Activated T-helper 1 cell treated with anti-CD3 and anti-CD28 coated beads, Interleukin-12 subunit alpha, Interleukin-12 subunit beta, Interleukin-2, Interleukin-4 antibody, amounts not matched to agents 30 ng/mL and 10 ng/mL and 1 ng/mL, durations not matched to agents 14 hours and 24 hours and 36 hours (primary cell): ENCODE results near the gene TBC1D22A. TPM values are rescaled to one million over a fixed set of nuclear protein-coding genes. Genes with fewer than 3 reads are reported as not detected.

Experiments used
- DNase-seq: peaks from one replicate; pipeline ENCODE4 v3.0.0; 2021; ENCODE audit warnings: low spot score
- H3K27ac Mint-ChIP-seq: one replicate; pipeline ENCODE4 v1.8.0; 2021; ENCODE audit warnings: mild to moderate bottlenecking, mixed read lengths
- H3K27me3 Mint-ChIP-seq: one replicate; pipeline ENCODE4 v1.8.0; 2022; ENCODE audit warnings: mild to moderate bottlenecking, moderate library complexity, mixed read lengths; ENCODE audit not compliant: insufficient read depth
- H3K36me3 Mint-ChIP-seq: one replicate; pipeline ENCODE4 v1.8.0; 2021; ENCODE audit warnings: low read depth, mixed read lengths
- H3K4me1 Mint-ChIP-seq: one replicate; pipeline ENCODE4 v1.8.0; 2021; ENCODE audit warnings: low read depth, mixed read lengths
- H3K4me3 Mint-ChIP-seq: one replicate; pipeline ENCODE4 v1.8.0; 2021; ENCODE audit warnings: mild to moderate bottlenecking, moderate library complexity, mixed read lengths
- H3K9me3 Mint-ChIP-seq: one replicate; pipeline ENCODE4 v1.8.0; 2021; ENCODE audit warnings: mixed read lengths
- intact Hi-C: fragments of 100-400 bp; cut with micrococcal nuclease; formaldehyde crosslinking; loops from one replicate; pipeline ENCODE4 v1.15.1; 2024
- total RNA-seq: library from RNA; stranded (reverse); gene quantifications from 2 replicates; pipeline ENCODE4 v1.2.3, GENCODE V29; 2022

TBC1D22A gene
- total RNA-seq, 1 donor from 2014 or later, result 42.4 TPM

GRCh38 chr22:47039356-47039755, 276.9 kb downstream of the TBC1D22A start:
- no peak for DNase-seq
- intact Hi-C loops, result no loop called here
- no peak overlapping the region for H3K27ac Mint-ChIP-seq
- H3K4me3 Mint-ChIP-seq, result no peak overlapping the region
- peaks cover 11% of the 10 kb centered on the region for H3K4me1 Mint-ChIP-seq
- no peaks in the 10 kb centered on the region for H3K9me3 Mint-ChIP-seq
- H3K36me3 Mint-ChIP-seq, result no peaks in the 10 kb centered on the region
- no peaks in the 10 kb centered on the region for H3K27me3 Mint-ChIP-seq

GRCh38 chr22:47040486-47041270, 278.2 kb downstream of the TBC1D22A start:
- DNase-seq, result no peak
- intact Hi-C loops, result no loop called here
- no peak overlapping the region for H3K4me3 Mint-ChIP-seq
- H3K9me3 Mint-ChIP-seq, result no peaks in the 10 kb centered on the region
- H3K27ac Mint-ChIP-seq, result no peak overlapping the region
- H3K27me3 Mint-ChIP-seq, result no peaks in the 10 kb centered on the region
- H3K4me1 Mint-ChIP-seq, result peaks cover 16% of the 10 kb centered on the region
- no peaks in the 10 kb centered on the region for H3K36me3 Mint-ChIP-seq

- Mint-ChIP-seq H3K27me3 (no peaks in the 10 kb centered on the region), H3K4me1 (peaks cover 16% of the 10 kb centered on the region), H3K4me3 (no peak overlapping the region), H3K9me3 (no peaks in the 10 kb centered on the region), H3K27ac (no peak overlapping the region), H3K36me3 (no peaks in the 10 kb centered on the region)
- DNase-seq, result no peak
- intact Hi-C loops, result no loop called here
These were observed 279.0 kb downstream of the TBC1D22A start for GRCh38 chr22:47041271-47042115.

DNA sequence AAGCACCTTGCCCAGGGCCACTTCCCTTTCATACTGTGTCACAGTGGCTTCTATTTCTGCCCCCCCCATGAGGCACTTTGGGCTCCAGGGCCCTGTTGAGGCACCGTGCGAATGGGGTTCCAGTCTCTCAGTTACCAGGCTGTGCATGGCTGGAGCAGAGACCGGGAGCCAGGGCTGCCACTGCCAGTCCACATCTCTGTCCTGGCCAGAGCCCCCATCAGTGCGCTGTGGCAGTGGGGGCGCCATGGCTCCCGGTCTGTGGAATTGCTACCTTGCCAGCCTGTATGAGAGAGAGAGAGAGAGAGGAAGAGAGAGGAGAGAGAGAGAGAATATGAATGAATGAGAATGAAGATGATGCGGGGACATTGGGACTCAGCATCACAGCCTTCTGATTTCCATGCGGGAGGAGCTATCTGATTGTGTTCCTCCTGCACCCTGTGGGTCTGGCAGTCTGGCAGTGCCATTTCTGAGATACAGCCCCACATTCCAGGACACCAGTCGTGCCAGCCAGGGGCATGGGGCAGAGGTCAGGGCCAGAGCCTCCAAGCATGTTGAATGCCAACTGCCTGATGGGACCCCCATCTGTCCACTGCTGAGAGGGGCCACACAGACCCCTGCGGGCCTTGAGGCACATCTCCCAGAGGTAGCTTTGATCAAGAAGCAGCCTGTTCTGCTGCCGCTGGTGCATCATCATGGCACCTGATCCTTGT, 279.8 kb downstream of the TBC1D22A start:
- DNase-seq, result no peak
- H3K4me3 Mint-ChIP-seq, result no peak overlapping the region
- intact Hi-C loops, result no loop called here
- H3K4me1 Mint-ChIP-seq, result peaks cover 16% of the 10 kb centered on the region
- H3K9me3 Mint-ChIP-seq, result no peaks in the 10 kb centered on the region
- H3K27ac Mint-ChIP-seq, result no peak overlapping the region
- no peaks in the 10 kb centered on the region for H3K27me3 Mint-ChIP-seq
- no peaks in the 10 kb centered on the region for H3K36me3 Mint-ChIP-seq

DNA sequence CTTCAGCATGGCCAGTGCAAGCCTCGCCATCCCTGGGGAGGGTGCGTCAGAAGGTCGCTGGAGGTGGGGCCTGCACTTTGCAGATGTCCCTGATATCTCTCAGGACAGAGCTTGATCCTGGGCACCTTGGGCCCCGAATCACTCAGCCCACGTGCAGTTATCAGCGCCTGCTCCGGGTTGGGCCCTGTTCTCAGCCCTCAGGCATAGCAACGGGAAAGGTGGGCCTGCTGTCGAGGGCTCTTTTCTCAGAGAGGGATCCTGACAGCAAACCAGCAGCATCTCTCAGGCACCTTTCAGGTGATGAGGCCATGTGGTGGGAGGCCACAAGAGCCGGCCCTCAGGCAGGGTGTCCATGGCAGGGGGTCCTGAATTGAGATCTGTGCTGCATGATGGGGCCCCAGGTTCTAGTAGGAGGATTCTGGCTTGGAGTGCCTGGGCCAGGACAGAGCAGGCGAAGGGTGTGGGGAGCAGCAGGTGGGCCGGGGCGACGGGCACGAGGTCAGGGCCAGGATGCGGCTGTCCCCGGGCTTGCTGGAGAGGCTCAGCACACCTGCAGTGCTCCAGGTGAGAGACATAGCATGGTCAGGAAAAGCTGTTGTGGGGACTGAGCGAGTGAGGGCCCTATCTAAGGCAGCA, 280.5 kb downstream of the TBC1D22A start:
- no peaks in the 10 kb centered on the region for H3K36me3 Mint-ChIP-seq
- no peak overlapping the region for H3K27ac Mint-ChIP-seq
- peaks cover 16% of the 10 kb centered on the region for H3K4me1 Mint-ChIP-seq
- no peaks in the 10 kb centered on the region for H3K27me3 Mint-ChIP-seq
- intact Hi-C loops, result no loop called here
- DNase-seq, result no peak
- H3K4me3 Mint-ChIP-seq, result no peak overlapping the region
- H3K9me3 Mint-ChIP-seq, result no peaks in the 10 kb centered on the region

DNA sequence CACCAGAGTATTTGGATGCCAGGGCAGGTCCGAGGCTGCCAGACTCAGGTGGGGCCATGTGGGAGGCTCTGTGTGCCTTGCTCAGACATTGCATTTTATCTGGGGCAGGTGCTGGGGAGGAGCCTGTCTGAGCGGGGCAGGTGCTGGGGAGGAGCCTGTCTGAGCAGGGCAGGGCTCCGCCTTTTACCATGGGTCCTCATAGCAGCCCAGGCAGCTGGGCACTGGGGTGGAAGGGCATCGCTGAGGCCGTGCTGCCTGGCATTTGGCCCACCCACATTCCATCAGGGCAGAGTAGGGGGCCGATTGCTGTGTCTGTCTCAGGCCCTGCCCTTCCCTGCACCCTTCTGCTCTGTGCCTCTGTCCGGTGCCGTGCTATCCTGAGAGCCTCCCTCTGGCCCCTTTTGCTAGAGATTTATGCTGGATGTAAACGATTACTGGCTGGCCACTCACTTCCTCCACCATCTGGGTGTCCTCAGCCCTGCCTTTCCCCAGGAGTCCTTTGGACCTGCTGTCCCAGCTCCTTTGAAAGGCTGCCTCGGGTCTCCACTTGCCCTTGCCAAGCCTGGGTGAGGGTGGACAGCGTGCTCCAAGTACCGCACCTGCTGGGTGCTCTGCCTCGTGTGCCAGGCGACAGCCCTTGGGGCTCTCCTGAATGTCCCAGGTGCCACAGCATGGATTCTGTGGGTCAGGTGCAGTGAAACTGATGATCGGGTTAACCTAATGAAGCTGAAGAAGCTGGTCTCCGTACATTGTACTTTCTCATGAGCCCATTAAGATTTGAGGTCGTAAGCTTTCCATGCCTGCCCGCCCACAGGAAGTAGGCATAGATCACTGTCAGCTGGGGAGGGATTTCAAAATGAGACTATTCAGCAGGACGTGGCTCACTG, 281.6 kb downstream of the TBC1D22A start:
- DNase-seq, result no peak
- Mint-ChIP-seq H3K4me1 (peaks cover 16% of the 10 kb centered on the region), H3K27ac (no peak overlapping the region), H3K4me3 (no peak overlapping the region), H3K9me3 (no peaks in the 10 kb centered on the region), H3K27me3 (no peaks in the 10 kb centered on the region), H3K36me3 (no peaks in the 10 kb centered on the region)
- intact Hi-C loops, result no loop called here

GRCh38 chr22:47044722-47045535, 282.5 kb downstream of the TBC1D22A start:
- H3K27ac Mint-ChIP-seq, result no peak overlapping the region
- intact Hi-C loops, result no loop called here
- no peaks in the 10 kb centered on the region for H3K9me3 Mint-ChIP-seq
- no peaks in the 10 kb centered on the region for H3K36me3 Mint-ChIP-seq
- no peaks in the 10 kb centered on the region for H3K27me3 Mint-ChIP-seq
- no peak for DNase-seq
- H3K4me1 Mint-ChIP-seq, result peaks cover 16% of the 10 kb centered on the region
- no peak overlapping the region for H3K4me3 Mint-ChIP-seq

GRCh38 chr22:47045691-47046410, 283.4 kb downstream of the TBC1D22A start:
- Mint-ChIP-seq H3K9me3 (no peaks in the 10 kb centered on the region), H3K36me3 (no peaks in the 10 kb centered on the region), H3K27me3 (no peaks in the 10 kb centered on the region), H3K4me1 (peaks cover 16% of the 10 kb centered on the region), H3K4me3 (no peak overlapping the region), H3K27ac (no peak overlapping the region)
- intact Hi-C loops, result no loop called here
- DNase-seq, result no peak

GRCh38 chr22:47046411-47047065, 284.1 kb downstream of the TBC1D22A start:
- no peak for DNase-seq
- H3K27ac Mint-ChIP-seq, result no peak overlapping the region
- H3K36me3 Mint-ChIP-seq, result no peaks in the 10 kb centered on the region
- no peaks in the 10 kb centered on the region for H3K9me3 Mint-ChIP-seq
- intact Hi-C loops, result no loop called here
- no peaks in the 10 kb centered on the region for H3K27me3 Mint-ChIP-seq
- peaks cover 16% of the 10 kb centered on the region for H3K4me1 Mint-ChIP-seq
- no peak overlapping the region for H3K4me3 Mint-ChIP-seq

DNA sequence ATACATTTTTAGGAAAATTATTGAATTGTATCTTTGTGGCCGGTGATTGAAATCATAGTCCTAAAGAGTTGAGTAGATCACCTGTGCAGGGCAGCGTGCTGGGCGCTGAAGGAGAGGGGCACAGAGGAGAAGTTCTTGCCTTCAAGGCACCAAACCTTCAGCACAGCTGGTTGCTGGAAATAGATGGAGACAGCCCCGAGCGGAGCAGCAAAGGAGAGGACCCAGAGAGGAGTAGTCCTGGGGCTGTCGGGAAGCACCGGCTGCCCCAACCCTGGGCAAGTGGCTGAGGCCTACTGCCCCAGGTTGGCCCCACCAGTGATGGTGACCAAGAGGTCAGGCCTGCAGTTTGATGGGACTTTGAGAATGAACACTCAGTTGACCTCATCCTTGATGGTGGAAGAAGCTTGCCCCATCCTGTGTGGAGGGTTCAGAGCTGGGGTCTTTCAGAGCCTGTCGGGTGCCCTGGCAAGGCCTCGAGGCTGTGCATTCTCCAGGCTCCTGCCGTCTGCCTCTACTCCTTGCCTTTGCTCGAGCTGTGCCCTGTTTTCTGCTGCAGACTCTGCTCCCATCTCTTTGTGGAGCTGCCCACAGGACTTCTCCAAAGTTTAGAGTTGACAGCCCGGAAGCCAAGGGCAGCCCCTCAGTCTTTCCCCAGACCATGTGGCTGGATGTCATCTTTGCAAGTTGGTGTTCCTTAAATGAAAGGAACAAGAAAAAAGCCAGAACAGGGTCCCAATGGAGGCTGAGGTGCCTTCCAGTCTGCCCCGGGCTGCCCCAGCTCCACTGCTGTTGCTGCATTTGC, 285.1 kb downstream of the TBC1D22A start:
- Mint-ChIP-seq H3K27me3 (no peaks in the 10 kb centered on the region), H3K36me3 (no peaks in the 10 kb centered on the region), H3K27ac (no peak overlapping the region), H3K4me1 (peaks cover 16% of the 10 kb centered on the region), H3K9me3 (no peaks in the 10 kb centered on the region), H3K4me3 (no peak overlapping the region)
- intact Hi-C loops, result no loop called here
- no peak for DNase-seq
